Measurements from ENCODE around the gene SH3D21. TPM values are rescaled to one million over a fixed set of nuclear protein-coding genes. Genes with fewer than 3 reads are reported as not detected.
A peak's percentile ranks its signal among the peaks of the same experiment; 100 is the strongest.

SH3D21 gene
- 16.9 and 18.3 TPM in 2 replicates for total RNA-seq (2021)
- long read RNA-seq, partial matches to known transcripts = 4 of 18 reads
- long read RNA-seq, other reads (novel, unspliced or antisense) = 8 of 18 reads

GRCh38 chr1:36306210-36306901, at the start of gene SH3D21:
TSS of gene SH3D21 (plus strand) at chr1:36306368. CDS start at chr1:36306421, 53 bp downstream.
- Histone ChIP-seq H3K23me2 (ENCODE audit: insufficient read length, low read depth, low read length, poor library complexity, severe bottlenecking) (peaks cover 8% of the 10 kb centered on the region), H3K23ac (ENCODE audit: insufficient read length, low read depth, low read length) (no peak within 1 kb of the TSS), H3K4me2 (ENCODE audit: insufficient read depth, insufficient read length, low read length) (peak within 1 kb of the TSS; percentile 90), H3K79me2 (ENCODE audit: insufficient read depth, low read length) (no peaks in the 10 kb centered on the region), H3K9me3 (ENCODE audit: control insufficient read depth, low read depth, low read length) (no peaks in the 10 kb centered on the region), H3K18ac (ENCODE audit: insufficient read length, low read depth, low read length) (peak within 1 kb of the TSS; percentile 24), H2BK20ac (ENCODE audit: low read depth, low read length, poor library complexity, severe bottlenecking) (no peak within 1 kb of the TSS), H3T11ph (ENCODE audit: low read length) (no peak within 1 kb of the TSS), H4K8ac (replicated peaks; ENCODE audit: insufficient read length, low read depth, low read length) (no peak within 1 kb of the TSS), H3K56ac (ENCODE audit: insufficient read length, low read depth, low read length) (no peak within 1 kb of the TSS), H2AFZ (ENCODE audit: low read length) (no peak within 1 kb of the TSS), H3K9ac (ENCODE audit: extremely low read depth, insufficient read length, low read length) (peak within 1 kb of the TSS; percentile 32), H3K14ac (ENCODE audit: insufficient read depth, low read length) (peak within 1 kb of the TSS; percentile 60; the same call in 1 of the 2 replicates), H2BK15ac (ENCODE audit: low read depth, low read length) (no peak within 1 kb of the TSS; the same call in 1 of the 2 replicates), H4K91ac (ENCODE audit: insufficient read length, low read depth, low read length) (no peak within 1 kb of the TSS), H3K4me1 (ENCODE audit: insufficient read depth, low read length) (peaks cover 3% of the 10 kb centered on the region; the same call in 1 of the 2 replicates), H2BK5ac (ENCODE audit: insufficient read length, low read length) (no peak within 1 kb of the TSS), H3K27me3 (ENCODE audit: insufficient read depth, low read length) (no peaks in the 10 kb centered on the region), H2BK120ac (ENCODE audit: low read depth, low read length, poor library complexity, severe bottlenecking) (no peak within 1 kb of the TSS), H4K5ac (ENCODE audit: insufficient read length, low read depth, low read length) (no peak within 1 kb of the TSS), H4K20me1 (ENCODE audit: control insufficient read depth, insufficient read depth, insufficient read length) (no peaks in the 10 kb centered on the region), H2AK5ac (ENCODE audit: insufficient read length, low read length) (no peak within 1 kb of the TSS), H3K4ac (ENCODE audit: low read depth, low read length) (no peak within 1 kb of the TSS), H2BK12ac (ENCODE audit: insufficient read length, low read depth, low read length) (no peak within 1 kb of the TSS), H3K79me1 (ENCODE audit: insufficient read depth, low read depth, low read length, poor library complexity, severe bottlenecking) (no peaks in the 10 kb centered on the region), H3K27ac (ENCODE audit: insufficient read length, low read depth, low read length) (no peak within 1 kb of the TSS)
- H3K36me3 Mint-ChIP-seq (ENCODE audit: insufficient read depth in 1 of 3, low read depth in 3 of 3) = peaks cover 21 to 60% (median 59%) of the 10 kb centered on the region in 3 experiments
- peaks cover 16 to 19% of the 10 kb centered on the region in 2 experiments for H3K4me1 Mint-ChIP-seq
- TF ChIP-seq CTCF (conservative IDR thresholded peaks at IDR 0.05) = peak; percentile 33; the same call in 2 of the 3 replicates
- peak within 1 kb of the TSS; percentile 91 to 92 for H3K4me3 Mint-ChIP-seq
- peak; percentile 94 for DNase-seq
- H3K27ac Mint-ChIP-seq = peak within 1 kb of the TSS; percentile 48 to 96 (median 96); a peak in 6 of 7 replicates
- WGBS (ENCODE audit: extremely low coverage, insufficient read length, low lambda C conversion rate) = no CpG with 5 or more reads among the region's 65 CpGs
- no peaks in the 10 kb centered on the region for H3K9me3 Mint-ChIP-seq
- H3K27me3 Mint-ChIP-seq (ENCODE audit: low read depth) = no peaks in the 10 kb centered on the region; the same call in 1 of the 2 replicates

Measured in H9 (cell line).